Natural killer cell (primary cell): ENCODE data around the gene HBG2. TPM values are rescaled to one million over a fixed set of nuclear protein-coding genes. Genes with fewer than 3 reads are reported as not detected.

Source experiments
- ATAC-seq, 3 donors: fragments of 150-1000 bp in 2 of 3; fragments of 200-7000 bp in 1 of 3; cut with Tn5 transposase; 1 replicate in 1 of 3; 2 replicates in 2 of 3; pipeline ENCODE4 v1.10.0; 2021; ENCODE audit warnings: mild to moderate bottlenecking in 2 of 3, moderate library complexity in 2 of 3
- DNase-seq, 2 donors: peaks; one replicate each; pipeline versions ENCODE4 v3.0.0 to v3.0.0-alpha.2; 2013 to 2021; ENCODE audit warnings: mixed read lengths in 1 of 2
- H3K27ac ChIP-seq: one replicate; pipeline ENCODE4 v1.5.1; 2013; ENCODE audit warnings: mild to moderate bottlenecking, low read length
- H3K27me3 ChIP-seq: one replicate; pipeline ENCODE4 v1.6.1; 2013; ENCODE audit warnings: low read length; ENCODE audit not compliant: control insufficient read depth, insufficient read depth
- H3K36me3 ChIP-seq: one replicate; pipeline ENCODE4 v1.6.1; 2013; ENCODE audit warnings: low read length; ENCODE audit not compliant: control insufficient read depth, insufficient read depth
- H3K4me1 ChIP-seq: one replicate; pipeline ENCODE4 v1.6.1; 2013; ENCODE audit warnings: low read length; ENCODE audit not compliant: control insufficient read depth, insufficient read depth
- H3K4me3 ChIP-seq: one replicate; pipeline ENCODE4 v1.5.1; 2013; ENCODE audit warnings: low read length
- H3K9me3 ChIP-seq: one replicate; pipeline ENCODE4 v1.6.1; 2013; ENCODE audit warnings: low read length; ENCODE audit not compliant: control insufficient read depth, insufficient read depth
- H3K27ac Mint-ChIP-seq, 2 donors: one replicate each; pipeline ENCODE4 v1.8.0; 2022; ENCODE audit warnings: mild to moderate bottlenecking in 2 of 2, mixed read lengths in 2 of 2, moderate library complexity in 1 of 2
- H3K27me3 Mint-ChIP-seq, 2 donors: one replicate each; pipeline ENCODE4 v1.8.0; 2022; ENCODE audit warnings: low read depth in 2 of 2, mixed read lengths in 2 of 2
- H3K36me3 Mint-ChIP-seq: one replicate; pipeline ENCODE4 v1.8.0; 2022; ENCODE audit warnings: mixed read lengths
- H3K4me1 Mint-ChIP-seq, 2 donors: one replicate each; pipeline ENCODE4 v1.8.0; 2022; ENCODE audit warnings: mixed read lengths in 2 of 2
- H3K4me3 Mint-ChIP-seq: one replicate; pipeline ENCODE4 v1.8.0; 2022; ENCODE audit warnings: mild to moderate bottlenecking, moderate library complexity, mixed read lengths
- H3K9me3 Mint-ChIP-seq, 2 donors: one replicate each; pipeline ENCODE4 v1.8.0; 2022; ENCODE audit warnings: mixed read lengths in 2 of 2
- CTCF ChIP-seq: fragments of 200-600 bp; IDR thresholded peaks from one replicate; pipeline ENCODE4 v1.8.0; 2022; ENCODE audit warnings: antibody characterized with exemption
- WGBS: methylation state at CpG from one replicate; pipeline ENCODE4 v1.1.7; 2013; ENCODE audit warnings: missing lambda C conversion rate; ENCODE audit not compliant: insufficient coverage; 5-methylcytosine and 5-hydroxymethylcytosine counted together
- intact Hi-C: fragments of 100-400 bp; cut with micrococcal nuclease; formaldehyde crosslinking; loops from one replicate; pipeline ENCODE4 v1.14.2; 2022
- total RNA-seq, 4 donors: library from RNA; stranded (reverse); fragments of 120-200 nt in 1 of 4; gene quantifications; one replicate each; pipeline versions ENCODE4 v1.2.3 to v1.2.4, GENCODE V29; 2013 to 2022

Gene HBG2
- total RNA-seq, 3 donors from 2014 or later (not counting 1 experiment from before 2014, with no cell fraction given) = not detected

DNA sequence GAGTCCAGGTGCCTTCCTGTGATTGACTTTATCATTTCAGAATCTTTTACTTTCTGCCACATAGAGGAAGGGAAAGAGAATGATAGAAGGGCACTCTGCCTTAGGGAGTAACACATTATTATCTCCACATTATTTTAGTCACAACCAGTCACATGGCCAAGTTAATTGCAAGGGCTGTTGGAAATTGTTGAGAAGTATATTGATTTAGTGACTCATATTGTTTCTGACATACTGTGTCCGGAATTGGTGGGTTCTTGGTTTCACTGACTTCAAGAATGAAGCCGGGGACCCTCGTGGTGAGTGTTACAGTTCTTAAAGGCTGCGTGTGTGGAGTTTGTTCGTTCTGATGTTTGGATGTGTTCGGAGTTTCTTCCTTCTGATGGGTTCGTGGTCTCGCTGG is 38.4 kb upstream of the HBG2 start:
- Histone ChIP-seq H3K9me3 (no peaks in the 10 kb centered on the region), H3K4me1 (no peaks in the 10 kb centered on the region), H3K27me3 (no peaks in the 10 kb centered on the region), H3K4me3 (no peak overlapping the region), H3K27ac (no peak overlapping the region), H3K36me3 (no peaks in the 10 kb centered on the region)
- Mint-ChIP-seq H3K9me3 (no peaks in the 10 kb centered on the region), H3K4me1 (no peaks in the 10 kb centered on the region), H3K27me3 (no peaks in the 10 kb centered on the region), H3K36me3 (no peaks in the 10 kb centered on the region), H3K4me3 (no peak overlapping the region), H3K27ac (no peak overlapping the region)
- whole genome bisulfite sequencing = 95% methylated on average over 8 of the region's 8 CpGs
- ATAC-seq (no peak), DNase-seq (no peak)
- no peak for TF ChIP-seq CTCF
- intact Hi-C loops = no loop called here

GRCh38 chr11:5291207-5291838 is 36.7 kb upstream of the HBG2 start:
- no peak for ATAC-seq
- 100% methylated on average over 1 of the region's 1 CpG for WGBS
- Mint-ChIP-seq H3K4me3 (no peak overlapping the region), H3K4me1 (no peaks in the 10 kb centered on the region), H3K27me3 (no peaks in the 10 kb centered on the region), H3K27ac (no peak overlapping the region), H3K9me3 (no peaks in the 10 kb centered on the region), H3K36me3 (no peaks in the 10 kb centered on the region)
- Histone ChIP-seq H3K36me3 (no peaks in the 10 kb centered on the region), H3K27ac (no peak overlapping the region), H3K27me3 (no peaks in the 10 kb centered on the region), H3K9me3 (no peaks in the 10 kb centered on the region), H3K4me3 (no peak overlapping the region), H3K4me1 (no peaks in the 10 kb centered on the region)
- TF ChIP-seq CTCF = no peak
- DNase-seq = no peak
- intact Hi-C loops = no loop called here

DNA sequence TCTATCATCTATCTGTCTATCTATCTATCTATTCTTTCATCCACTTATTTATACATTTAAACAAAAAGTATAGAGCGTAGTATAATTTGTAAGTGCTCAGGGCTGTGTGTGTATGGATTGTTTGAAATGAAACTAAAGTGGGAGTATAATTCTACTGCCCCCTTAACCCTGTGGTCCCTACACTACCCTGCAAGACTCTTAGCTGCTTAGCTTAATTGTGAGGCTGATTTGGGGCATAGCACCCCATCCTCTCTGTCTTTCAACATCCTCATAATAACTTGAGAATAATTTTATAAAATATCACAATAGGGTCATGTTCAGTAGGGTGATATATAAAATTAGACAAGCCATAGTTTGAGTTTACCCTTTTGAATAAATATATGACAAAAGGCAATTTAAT is 35.5 kb upstream of the HBG2 start:
- DNase-seq = no peak
- no peaks in the 10 kb centered on the region for H3K27me3 Mint-ChIP-seq
- H3K4me1 ChIP-seq = no peaks in the 10 kb centered on the region
- no peaks in the 10 kb centered on the region for H3K36me3 Mint-ChIP-seq
- no peak overlapping the region for H3K27ac ChIP-seq
- H3K9me3 ChIP-seq = no peaks in the 10 kb centered on the region
- H3K27ac Mint-ChIP-seq = no peak overlapping the region
- H3K27me3 ChIP-seq = no peaks in the 10 kb centered on the region
- intact Hi-C loops = no loop called here
- no CpG with 5 or more reads among the region's 1 CpG for WGBS
- no peak for TF ChIP-seq CTCF
- H3K36me3 ChIP-seq = no peaks in the 10 kb centered on the region
- H3K9me3 Mint-ChIP-seq = peaks cover 0 to 2% of the 10 kb centered on the region in 2 donors
- no peak for ATAC-seq
- H3K4me3 Mint-ChIP-seq = no peak overlapping the region
- H3K4me3 ChIP-seq = no peak overlapping the region
- H3K4me1 Mint-ChIP-seq = no peaks in the 10 kb centered on the region

DNA sequence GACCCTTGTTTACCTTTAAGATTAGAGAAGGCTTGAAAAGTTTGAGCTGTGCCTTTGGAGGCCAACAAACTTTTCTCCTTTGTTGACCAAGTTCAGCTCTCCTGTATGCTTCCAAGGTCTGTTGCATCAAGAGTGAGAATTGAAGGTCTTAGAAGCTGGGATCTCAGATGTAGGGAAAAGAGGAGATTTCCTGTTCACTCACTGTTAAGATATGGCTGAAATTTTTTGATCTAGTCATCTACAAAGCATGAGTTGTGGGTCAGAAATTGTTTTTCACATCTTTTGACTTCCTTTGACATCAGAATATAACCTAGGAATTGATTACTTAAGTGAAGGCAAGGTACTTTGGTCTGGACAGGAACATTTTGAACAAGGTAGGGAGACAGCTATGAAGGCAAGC is 35.1 kb upstream of the HBG2 start:
- intact Hi-C loops = no loop called here
- ATAC-seq (no peak), DNase-seq (no peak)
- H3K27me3 Mint-ChIP-seq = no peaks in the 10 kb centered on the region
- H3K36me3 Mint-ChIP-seq = no peaks in the 10 kb centered on the region
- H3K27me3 ChIP-seq = no peaks in the 10 kb centered on the region
- no peaks in the 10 kb centered on the region for H3K4me1 ChIP-seq
- TF ChIP-seq CTCF = no peak
- H3K27ac Mint-ChIP-seq = no peak overlapping the region
- peaks cover 0 to 2% of the 10 kb centered on the region in 2 donors for H3K9me3 Mint-ChIP-seq
- no peak overlapping the region for H3K4me3 Mint-ChIP-seq
- H3K36me3 ChIP-seq = no peaks in the 10 kb centered on the region
- no peaks in the 10 kb centered on the region for H3K9me3 ChIP-seq
- no peaks in the 10 kb centered on the region for H3K4me1 Mint-ChIP-seq
- H3K4me3 ChIP-seq = no peak overlapping the region
- no peak overlapping the region for H3K27ac ChIP-seq
